Prostate gland (tissue), 2 donors: ENCODE measurements around the gene FIGNL2.

ENCODE experiments used
- POLR2A ChIP-seq: fragments of 450-650 bp; IDR thresholded peaks from one replicate; pipeline ENCODE4 v1.6.1; 2016; ENCODE audit warnings: antibody characterized with exemption, mild to moderate bottlenecking
- POLR2AphosphoS5 ChIP-seq: sonication (generic); formaldehyde crosslinking; IDR thresholded peaks from one replicate; pipeline ENCODE4 v1.6.1; 2017; ENCODE audit warnings: antibody characterized with exemption
- TF ChIP-seq, protein P1 (sequence below), 4 experiments: fragments of 200-600 bp in 2 of 4; fragments of 450-650 bp in 2 of 4; sonication (generic) in 2 of 4; IDR thresholded peaks; 1 replicate in 3 of 4; 2 replicates in 1 of 4; pipeline ENCODE4 v1.5.1; 2016 to 2019; ENCODE audit warnings: antibody characterized with exemption in 4 of 4, mild to moderate bottlenecking in 2 of 4, moderate library complexity in 2 of 4

DNA sequence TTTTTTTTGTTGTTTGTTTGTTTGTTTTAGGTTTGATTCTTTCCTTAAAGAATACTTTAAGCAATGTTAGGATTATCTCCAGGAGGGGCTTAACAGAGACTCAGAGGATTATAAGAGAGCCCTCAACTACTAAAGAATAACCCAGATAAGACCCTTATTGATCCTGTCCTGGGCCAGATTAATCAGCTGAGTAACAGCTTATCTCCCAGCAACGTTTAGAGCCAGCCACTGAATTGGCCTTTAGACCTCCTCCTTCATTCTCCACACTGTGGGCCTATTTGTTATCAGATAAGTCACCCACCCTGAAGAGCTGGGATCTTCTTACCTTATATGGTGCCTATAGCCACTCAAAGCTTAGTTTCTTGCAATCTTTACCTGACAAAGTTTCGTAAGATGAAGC, 71.1 kb downstream of the FIGNL2 start:
- TF ChIP-seq POLR2A (no peak), POLR2AphosphoS5 (no peak)
- TF ChIP-seq, protein P1, sequence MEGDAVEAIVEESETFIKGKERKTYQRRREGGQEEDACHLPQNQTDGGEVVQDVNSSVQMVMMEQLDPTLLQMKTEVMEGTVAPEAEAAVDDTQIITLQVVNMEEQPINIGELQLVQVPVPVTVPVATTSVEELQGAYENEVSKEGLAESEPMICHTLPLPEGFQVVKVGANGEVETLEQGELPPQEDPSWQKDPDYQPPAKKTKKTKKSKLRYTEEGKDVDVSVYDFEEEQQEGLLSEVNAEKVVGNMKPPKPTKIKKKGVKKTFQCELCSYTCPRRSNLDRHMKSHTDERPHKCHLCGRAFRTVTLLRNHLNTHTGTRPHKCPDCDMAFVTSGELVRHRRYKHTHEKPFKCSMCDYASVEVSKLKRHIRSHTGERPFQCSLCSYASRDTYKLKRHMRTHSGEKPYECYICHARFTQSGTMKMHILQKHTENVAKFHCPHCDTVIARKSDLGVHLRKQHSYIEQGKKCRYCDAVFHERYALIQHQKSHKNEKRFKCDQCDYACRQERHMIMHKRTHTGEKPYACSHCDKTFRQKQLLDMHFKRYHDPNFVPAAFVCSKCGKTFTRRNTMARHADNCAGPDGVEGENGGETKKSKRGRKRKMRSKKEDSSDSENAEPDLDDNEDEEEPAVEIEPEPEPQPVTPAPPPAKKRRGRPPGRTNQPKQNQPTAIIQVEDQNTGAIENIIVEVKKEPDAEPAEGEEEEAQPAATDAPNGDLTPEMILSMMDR (IDR thresholded peaks at IDR 0.05), result no peak
